GM19395 (cell line): ENCODE data around the gene ATP6V0D1.
"Not testable (repeated sequence)": the region's sequence is repeated elsewhere in the genome, so short reads cannot be mapped to it uniquely, and the experiment has no call there.

Source experiments
- ATAC-seq: cut with Tn5 transposase; IDR thresholded peaks from one replicate; pipeline ENCODE4 v1.9.1; 2021; ENCODE audit warnings: mild to moderate bottlenecking, moderate library complexity; ENCODE audit not compliant: unreplicated experiment

ATP6V0D1 gene

DNA sequence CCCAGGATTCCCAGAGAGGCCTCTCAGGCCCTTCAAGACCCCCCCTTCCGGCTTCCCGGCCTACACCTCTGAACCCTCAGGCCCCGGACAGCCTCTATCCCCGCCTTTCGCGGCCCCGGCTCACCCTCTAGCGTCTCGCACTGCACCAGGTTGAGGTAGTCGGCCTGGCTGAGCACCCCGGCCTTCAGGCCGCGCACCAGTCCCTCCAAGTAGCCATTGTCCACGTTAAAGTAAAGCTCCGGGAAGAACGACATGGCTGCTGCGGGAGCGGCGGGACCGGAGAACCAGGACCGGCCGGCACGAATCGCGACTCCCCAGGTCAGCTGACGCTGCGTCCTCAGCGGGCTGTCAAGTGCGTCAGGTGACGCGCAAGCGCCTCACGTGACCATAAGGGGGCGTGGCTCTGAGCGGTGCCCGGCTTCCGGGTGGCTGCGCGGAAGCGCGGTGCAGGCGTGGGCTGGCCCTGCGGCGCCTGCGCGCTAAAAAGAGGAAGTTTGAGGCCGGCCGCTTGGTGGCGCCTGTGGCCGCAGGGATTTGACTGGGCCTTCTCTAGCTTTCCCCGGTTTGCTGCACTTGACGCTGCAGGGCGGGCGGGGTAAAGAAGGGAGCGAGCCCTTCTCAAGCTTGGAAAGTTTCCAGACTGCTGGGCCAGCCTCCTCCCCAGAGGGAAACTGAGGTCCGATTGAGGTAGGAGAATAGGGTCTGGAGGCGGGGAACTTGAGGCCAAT lies at the start of gene ATP6V0D1:
ATP6V0D1 (minus strand) TSS at position 325 of the 728 bp plus-strand sequence; CDS start at position 254, 71 bp downstream.
- peak; percentile 91 for ATAC-seq

DNA sequence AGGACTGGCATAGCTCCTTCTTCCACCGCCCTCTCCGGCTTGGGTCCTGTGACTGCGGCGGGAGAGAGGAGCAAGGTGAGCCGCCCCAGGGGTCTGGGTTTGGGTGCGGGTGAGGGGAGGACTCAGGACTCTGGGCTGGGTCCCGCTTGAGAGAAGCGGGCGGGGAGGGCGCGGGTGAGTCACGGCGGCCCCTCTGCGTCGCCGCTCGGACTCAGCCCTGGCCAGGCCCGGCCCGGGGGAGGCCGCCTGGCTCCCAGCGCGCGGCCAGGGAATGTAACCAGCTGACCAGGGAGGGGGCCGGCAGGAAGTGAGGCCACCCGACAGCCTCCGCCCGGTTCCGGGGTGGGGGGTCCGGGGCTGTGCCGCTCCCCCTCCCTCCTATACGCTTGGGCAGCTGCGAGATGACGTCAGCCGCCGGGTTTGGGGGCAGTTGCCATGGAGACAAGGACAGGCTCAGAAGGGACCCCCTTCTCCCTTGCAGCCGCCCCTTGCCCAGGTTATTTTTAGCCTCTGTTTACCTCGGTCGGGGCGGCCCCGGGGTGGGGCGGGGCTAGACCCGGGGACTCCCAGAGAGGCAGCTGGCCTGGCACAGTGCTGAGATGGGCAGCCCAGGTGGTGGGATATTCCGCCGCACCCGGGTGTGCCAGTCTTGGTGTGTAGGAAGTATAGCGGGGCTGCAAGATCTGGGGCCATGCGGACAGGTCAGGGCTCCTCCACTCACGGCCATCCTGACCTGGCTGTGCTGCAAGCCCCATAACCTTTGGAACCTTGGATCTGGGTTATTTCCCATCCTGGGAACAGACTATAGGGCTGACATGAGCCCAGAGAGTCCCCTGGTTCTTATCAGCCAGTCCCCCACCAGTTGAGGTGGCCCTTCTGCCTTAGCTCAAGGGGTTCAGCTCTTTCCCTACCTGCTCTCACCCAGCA lies 49.3 kb upstream of the ATP6V0D1 start:
- ATAC-seq: no peak

DNA sequence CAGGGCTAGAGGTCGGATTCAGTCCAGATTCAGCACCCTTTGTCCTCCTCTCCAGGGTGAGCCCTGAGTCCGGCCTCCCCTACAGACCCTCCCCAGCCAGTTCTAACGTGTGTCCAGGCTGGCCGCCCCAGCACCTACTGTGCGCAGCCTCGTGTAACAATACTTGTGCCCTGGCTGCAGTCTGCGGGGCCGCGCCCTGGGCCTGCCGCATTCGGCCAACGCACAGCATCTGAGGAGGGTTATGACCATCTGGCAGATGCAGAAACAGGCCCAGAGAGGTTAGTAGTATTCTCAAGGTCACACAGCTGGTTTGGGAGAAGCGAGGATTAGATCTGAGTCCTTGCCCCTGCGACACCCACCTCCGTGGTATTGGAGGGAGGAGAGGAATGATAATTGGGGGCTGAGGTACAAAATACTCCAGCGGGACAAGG lies 48.6 kb upstream of the ATP6V0D1 start:
- ATAC-seq: no peak

DNA sequence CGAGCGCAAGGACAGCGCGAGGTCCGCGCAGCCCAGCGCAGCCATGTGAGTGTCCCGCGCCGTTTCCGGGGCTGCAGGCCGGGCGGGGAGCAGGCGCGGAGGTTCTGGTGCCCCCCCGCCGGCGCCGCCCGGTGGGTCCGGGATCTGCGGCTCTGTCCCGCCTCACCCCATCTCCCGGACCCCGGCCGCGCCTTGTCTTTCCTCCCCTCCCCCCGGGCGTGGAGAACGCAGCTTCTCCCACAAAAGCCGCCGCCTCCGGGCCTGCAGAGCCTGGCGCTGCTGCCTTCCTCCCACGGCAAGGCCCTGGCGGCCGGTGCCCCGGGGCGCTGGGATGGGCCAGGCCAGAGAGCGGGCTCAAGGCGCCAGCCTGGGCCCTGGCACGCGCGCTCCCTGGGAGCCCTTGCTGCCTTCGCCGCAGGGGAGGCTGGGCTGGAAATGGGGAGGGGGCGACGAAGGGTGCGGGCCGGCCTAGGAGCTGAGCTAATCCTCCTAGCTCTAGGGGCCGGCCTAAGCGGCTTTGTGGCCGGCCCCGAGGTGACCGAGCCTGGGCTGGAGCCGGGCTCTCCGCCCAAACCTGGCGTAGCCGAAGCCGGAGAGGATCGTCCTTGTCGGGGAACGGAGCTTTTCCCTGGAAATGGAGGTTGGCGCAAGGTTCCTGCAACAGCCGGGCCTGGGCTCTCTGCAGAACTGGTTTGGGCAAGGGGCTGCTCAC lies 48.1 kb upstream of the ATP6V0D1 start:
- no peak for ATAC-seq

DNA sequence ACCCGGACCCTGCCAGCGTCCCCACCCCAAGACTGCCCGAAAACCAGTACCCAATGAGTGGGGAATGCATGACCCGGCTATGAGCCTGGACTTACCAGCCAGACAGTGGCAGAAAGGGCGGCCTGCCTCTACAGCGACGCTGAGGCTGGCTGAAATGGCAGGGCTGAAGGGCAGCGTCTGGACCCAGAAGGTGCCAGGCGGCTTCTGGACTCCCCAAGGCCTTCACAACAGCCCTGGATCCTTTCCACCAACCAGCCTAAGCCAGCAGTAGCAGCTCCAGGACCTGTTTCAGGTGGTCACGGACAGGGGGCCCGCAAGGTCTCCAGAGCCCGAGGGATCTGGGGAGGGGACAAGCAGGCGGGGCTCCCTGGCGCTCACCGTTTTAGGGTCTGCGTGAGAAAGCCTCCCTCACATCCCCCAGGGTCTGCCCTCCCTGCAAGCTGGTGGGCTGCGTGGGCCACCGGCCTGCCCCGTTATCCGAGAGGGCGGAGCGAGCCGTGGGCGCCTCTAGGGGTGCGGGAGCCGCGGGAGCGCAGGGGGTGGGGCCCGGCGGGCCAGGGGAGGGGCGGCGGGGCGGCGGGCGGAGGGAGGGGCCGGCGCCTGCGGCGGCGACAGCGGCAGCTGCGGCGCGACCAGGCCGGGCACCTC lies 47.4 kb upstream of the ATP6V0D1 start, which contains the start of gene RIPOR1:
RIPOR1 (plus strand) TSS at position 608 of the 648 bp plus-strand sequence. CDS start 9,618 bp downstream, outside the sequence.
- no peak for ATAC-seq

DNA sequence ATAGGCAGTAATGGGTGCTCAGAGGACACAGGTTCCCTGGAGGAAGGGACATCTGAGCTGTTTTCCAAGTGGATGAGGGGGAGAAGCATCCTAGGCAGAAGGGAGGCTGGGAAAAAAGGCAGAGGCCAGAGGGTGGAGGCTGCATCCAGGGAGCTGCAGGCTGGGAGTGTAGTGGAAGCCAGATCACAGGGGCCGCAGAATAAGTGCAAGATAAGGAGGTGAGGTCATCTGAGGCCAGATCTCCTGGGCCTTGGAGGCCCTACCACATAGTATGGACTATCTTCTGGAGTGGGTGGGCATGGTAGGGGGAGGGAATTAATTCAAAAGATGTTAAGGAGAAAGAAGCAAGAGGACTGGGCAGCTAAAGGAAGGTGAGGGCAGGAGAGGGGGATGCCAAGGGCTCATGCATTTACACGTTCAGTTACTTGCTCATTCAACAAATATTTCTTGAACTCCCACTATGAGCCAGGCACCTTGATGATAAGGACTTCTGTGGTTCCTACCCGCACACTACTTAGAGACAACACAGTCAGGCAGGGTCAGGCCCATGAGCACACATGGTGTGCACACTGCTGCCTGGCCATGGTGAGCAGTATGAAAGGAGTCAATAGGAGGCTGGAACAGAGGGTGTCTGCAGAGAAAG lies 45.3 kb upstream of the ATP6V0D1 start:
- no peak for ATAC-seq

DNA sequence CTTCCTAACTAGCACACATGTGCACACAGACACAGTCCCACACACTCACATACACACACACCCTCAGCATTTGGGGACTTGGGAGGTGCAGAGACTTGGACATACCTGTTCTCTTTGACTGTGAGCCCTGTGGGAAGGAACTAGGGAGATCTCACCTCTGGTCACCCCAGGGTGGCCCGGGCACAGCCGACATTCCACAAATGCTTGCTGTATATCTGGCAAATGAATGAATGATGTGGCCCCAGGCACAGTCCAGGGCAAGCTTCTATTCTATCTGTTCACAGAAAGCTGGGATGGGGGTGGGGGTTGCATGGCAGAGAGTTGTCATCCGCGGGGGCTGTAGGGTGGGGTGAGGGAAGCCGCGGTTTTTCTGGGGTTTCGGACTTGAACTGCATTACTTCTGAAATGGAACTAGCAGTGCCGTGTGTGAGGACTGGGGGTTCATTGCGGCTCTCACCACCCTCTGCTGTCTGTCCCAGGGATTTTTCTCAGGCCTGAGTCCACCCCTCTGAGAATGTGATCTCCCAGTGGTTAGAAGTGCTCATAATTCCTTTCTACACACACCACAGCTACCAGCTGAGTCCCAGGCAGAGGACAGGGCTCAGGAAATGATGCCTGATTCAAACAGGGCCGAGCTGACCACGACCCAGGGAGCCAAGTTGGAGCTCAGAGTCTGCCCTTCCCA lies 44.4 kb upstream of the ATP6V0D1 start:
- no peak for ATAC-seq

DNA sequence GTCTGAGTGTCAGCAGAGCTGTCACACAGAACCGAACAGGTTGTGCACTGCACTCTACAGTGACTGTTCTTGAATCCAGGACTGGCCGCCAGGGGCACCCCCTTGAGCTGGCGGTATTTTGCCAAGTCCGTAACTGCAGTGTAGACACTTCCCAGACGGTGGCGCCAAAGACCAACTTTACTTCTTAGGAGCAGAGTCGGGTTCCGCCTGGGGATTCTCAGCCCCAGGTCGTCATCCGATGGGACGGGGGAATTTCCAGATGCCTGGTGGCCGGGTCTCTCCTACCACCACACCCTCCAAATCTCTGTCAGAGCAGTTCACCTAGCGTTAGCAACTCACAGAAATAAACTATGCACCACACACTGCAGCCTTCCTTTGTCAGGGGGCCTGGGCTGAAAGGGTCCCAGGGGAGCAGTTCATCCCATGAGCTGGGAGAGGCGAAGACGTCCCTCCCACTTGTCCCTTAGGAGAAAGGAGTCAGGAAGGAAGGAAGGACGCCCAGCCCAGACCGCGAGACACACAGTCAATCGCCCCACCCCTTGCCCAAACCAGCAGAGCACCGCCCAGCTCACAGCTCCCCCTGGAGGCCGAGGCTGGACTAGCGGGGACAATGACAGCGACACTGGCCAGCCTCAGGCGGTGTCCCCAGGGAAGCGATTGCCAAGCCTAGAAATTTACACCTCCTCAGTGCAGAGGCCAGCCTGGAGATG lies 40.3 kb upstream of the ATP6V0D1 start:
- peak; percentile 72 for ATAC-seq

DNA sequence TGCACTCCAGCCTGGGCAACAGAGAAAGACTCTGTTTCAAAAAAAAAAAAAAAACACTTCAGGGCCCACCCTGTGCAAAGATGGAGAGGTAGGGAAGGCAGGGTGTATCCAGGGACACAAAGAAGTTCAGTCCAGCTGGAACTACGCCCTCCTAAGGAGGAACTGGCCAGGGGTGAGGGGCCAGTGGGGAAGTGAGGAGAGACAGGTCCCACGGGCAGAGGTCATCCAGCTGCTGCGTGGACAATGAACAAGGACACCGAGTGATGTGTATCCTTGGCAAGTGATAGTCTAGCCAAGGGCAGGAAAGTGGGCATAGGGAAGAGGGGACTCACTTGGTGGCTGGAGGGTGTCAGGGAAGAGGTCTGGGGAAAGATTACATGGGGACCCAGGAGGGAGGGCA lies 38.3 kb upstream of the ATP6V0D1 start:
- ATAC-seq: no peak

DNA sequence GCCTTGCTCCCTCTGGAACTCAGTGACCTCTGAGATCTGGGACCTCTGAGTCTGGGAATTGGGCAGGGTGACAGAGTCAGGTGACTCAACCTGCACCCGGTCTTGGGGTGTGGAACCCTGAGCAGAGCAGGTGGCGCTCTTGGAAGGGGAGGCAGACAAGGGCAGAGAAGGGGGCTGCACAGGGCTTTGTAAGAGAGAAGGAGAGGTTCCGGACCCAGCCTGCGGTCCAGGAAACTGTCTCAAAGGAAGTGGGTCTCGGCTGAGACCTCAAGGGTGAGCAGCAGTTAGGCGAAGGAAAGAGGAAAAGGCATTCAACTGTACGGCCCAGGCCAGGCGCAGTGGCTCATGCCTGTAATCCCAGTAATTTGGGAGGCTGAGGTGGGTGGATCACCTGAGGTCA lies 37.7 kb upstream of the ATP6V0D1 start:
- no peak for ATAC-seq

DNA sequence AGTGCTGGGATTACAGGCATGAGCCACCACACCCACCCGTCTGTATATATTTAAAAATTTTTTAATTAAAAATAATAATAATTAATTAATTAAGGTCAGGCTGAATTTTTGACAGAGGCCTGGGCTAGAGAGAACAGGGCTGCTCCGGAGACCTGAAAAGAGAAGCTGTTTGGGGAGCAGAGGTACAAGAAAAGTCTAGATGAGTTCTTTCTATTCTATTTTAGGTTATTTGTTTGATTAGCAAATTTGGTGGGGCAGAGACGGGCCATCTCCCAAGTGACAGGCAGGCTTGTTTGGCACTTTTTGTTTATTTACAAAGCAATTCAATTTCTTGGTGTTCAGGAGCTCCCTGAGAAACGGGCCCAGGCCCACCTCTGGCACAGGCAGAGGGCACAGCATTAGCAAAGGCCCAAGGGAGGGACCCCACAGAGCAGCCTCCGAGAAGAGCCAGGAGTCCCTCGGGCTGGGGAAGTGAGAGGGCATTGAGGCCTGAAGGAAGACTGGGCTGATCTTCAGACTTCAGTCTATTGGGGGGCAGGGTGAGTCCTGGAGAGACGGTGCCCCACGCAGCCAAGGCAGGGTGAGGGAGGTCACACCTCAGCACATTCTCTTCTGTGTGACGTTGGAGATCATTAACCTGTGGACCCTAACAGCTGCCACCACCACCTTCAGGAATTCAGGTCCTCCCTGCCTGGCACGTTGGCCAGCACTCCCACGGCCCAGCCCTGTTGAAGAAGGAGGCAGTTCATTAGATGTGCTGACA lies 36.9 kb upstream of the ATP6V0D1 start:
- no peak for ATAC-seq

DNA sequence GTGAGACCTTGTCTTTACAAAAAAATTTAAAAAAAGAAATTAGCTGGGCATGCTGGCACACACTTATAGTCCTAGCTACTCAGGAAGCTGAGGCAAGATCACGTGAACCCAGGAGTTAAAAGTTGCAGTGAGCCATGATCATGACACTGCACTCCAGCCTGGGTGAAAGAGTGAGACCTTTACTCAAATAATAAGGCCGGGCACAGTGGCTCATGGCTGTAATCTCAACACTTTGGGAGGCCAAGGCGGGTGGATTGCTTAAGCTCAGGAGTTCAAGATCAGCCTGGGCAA lies 36.1 kb upstream of the ATP6V0D1 start:
- ATAC-seq: no peak

DNA sequence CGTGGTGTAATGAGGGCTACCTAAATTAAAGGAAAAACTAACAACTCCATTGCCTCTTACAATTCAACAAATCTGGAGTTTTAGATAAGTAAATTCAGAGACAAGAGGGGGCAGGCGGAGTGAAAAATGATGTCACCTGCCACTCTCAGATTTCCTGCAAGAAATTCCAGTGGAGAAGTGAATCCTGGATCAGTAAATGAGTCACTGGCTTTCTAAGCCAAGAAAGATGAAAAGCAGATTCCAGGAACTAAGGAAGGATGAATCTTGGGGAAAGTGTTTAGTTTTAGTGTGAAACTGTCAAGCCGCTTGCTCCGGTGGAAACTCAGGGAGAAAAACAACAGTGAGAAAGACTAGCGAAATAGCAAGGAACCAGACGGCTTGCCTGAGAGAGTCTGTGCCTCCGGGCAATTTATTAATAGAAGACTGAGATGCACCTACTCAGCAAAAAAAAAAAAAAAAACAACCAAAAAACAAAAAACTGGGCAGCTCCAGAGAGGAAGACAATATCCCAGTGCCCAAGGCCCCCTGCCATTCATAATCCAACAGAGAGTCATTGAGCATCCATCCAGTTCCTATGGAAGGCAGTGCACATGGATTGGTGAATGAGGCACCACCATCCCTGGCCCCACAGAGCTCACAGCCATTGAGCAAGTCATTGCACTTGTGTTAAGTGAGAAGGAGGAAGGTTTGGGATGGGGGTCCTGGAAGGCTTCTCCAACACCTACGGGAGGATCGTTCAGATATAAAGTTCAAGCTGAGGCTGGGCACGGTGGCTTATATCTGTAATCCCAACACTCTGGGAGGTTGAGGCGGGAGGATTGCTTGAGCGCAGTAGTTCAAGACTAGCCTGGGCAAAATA lies 35.6 kb upstream of the ATP6V0D1 start:
- no peak for ATAC-seq

DNA sequence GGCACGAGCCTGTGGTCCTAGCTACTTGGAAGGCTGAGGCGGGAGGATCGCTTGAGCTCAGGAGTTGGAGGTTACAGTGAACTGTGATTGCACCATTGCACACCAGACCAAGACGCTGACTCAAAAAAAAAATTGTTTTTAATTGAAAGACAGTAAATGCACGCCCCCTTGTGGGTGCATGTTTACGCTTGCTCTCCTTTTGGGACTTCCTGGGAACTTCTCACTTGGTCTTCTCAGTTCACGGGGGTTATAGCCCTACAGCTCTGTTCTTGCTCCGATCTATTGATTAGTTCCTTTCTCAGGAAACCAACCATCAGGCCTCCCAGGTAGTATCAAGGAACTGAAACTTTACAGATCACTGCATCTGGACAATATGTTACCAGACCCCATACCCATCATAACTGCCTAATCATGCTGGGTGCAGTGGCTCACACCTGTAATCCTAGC lies 33.4 kb upstream of the ATP6V0D1 start:
- ATAC-seq: peak; percentile 51

DNA sequence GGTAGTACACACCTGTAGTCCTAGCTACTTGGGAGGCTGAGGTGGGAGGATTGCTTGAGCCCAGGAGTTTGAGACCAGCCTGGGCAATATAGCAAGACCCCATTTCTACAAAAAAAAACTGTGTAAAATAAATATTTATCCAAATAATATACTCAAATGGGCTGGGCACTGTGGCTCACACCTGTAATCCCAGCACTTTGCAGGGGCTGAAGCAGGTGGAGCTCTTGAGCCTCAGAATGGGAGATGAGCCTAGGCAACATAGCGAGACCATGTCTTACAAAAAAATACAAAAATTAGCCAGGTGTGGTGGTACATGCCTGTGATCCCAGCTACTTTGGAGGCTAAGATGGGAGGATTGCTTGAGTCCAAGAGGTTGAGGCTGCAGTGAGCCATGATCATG lies 32.9 kb upstream of the ATP6V0D1 start:
- ATAC-seq: not testable (repeated sequence)

DNA sequence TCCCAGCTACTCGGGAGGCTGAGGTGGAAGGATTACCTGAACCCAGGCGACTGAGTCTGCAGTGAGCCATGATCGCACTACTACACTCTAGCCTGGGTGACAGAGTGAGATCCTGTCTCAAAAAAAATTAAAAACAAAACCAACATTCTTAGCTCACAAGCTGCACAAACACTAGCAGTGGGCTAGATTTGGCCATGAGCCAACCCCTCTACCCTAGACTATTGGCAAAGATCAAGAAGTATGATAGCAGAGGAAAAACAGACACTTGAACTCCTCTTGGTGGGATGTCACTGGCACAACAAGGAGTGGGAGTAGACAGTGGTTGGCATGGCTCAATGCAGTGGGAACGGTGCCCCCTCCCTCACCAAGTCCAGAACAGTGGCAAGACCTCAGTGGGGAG lies 28.1 kb upstream of the ATP6V0D1 start:
- no peak for ATAC-seq

DNA sequence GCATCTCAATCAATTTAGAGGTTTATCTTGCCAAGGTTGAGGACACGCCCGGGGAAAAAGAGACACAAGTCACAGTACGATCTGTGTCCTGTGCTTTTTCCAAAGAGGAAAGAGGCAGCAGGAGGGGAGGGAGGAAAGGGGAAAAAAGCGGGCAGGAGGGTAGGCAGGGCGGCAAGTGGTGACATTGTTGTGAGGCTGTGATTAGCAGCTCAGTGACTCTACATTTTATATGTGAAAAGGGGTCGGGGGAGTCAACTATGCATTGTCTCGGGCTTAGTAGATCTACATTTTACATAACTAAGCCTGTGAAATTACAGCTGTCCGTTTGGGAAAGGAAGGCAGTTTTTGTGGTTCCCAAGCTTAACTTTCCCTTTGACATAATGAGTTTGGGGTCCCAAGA lies 25.5 kb upstream of the ATP6V0D1 start:
- ATAC-seq: no peak
